Measurements from ENCODE around the gene IL26. TPM values are rescaled to one million over a fixed set of nuclear protein-coding genes. Genes with fewer than 3 reads are reported as not detected.

Gene IL26
- total RNA-seq, 5 donors from 2014 or later (not counting 1 experiment from before 2014, with no cell fraction given): 0.39 TPM; not detected in 4

- Mint-ChIP-seq H3K27ac (no peak overlapping the region), H3K9me3 (no peaks in the 10 kb centered on the region), H3K4me3 (no peak overlapping the region), H3K36me3 (no peaks in the 10 kb centered on the region), H3K4me1 (peaks cover 0 to 4% (median 2%) of the 10 kb centered on the region in 3 donors), H3K27me3 (peaks cover 1 to 4% of the 10 kb centered on the region in 2 donors)
- ATAC-seq (replicated peaks in 1 of 4): no peak
- no peak overlapping the region for H3K4me3 ChIP-seq (ENCODE audit: control insufficient read depth in 1 of 2, extremely low read depth in 1 of 2, low read length in 1 of 2)
- ChIA-PET CTCF (no interaction called here), POLR2A (interaction anchor here in 1 of 2 donors (0.7 kb wide), 1 partner anchor 377 kb away, joined by 3 read pairs; no protein-coding TSS in a partner anchor)
- H3K36me3 ChIP-seq (ENCODE audit: control insufficient read depth in 2 of 2, extremely low read depth in 1 of 2, insufficient read depth in 1 of 2, low read length in 1 of 2): no peaks in the 10 kb centered on the region
- H3K27me3 ChIP-seq (replicated peaks in 1 of 2; ENCODE audit: control insufficient read depth in 2 of 2, extremely low read depth in 1 of 2, insufficient read depth in 2 of 2, low read length in 1 of 2): no peaks in the 10 kb centered on the region
- H3K27ac ChIP-seq (ENCODE audit: low read length): no peak overlapping the region
- no peak for DNase-seq
- H3K9me3 ChIP-seq: no peaks in the 10 kb centered on the region
- WGBS (ENCODE audit: insufficient coverage): 93% methylated on average over 3 of the region's 6 CpGs
- H3K4me1 ChIP-seq (ENCODE audit: control insufficient read depth in 1 of 2, extremely low read depth in 1 of 2, insufficient read depth in 2 of 2, low read length in 2 of 2): no peaks in the 10 kb centered on the region
Observed at GRCh38 chr12:68267892-68268396, 42.3 kb upstream of the IL26 start.

DNA sequence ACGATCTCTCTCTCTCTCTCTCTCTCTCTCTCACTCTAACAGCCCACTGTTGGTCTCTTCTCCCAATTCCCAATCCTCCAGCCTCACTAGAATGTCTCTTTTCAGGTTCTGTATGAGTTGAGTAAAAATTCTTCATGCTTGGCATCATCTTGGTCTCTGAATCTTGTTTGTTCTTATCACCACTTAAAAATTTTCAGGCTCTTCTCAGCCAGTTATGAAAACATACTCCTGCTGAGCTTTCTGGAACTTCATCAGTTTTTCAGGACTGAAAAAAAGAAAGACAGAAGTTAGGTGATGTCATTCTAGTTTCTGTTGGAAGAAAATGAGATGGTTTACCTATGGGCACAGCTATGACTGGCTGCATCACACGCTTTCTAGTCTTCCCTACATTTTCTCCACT is 39.2 kb upstream of the IL26 start:
- POLR2A ChIA-PET: no interaction called here
- Histone ChIP-seq H3K4me1 (ENCODE audit: control insufficient read depth in 1 of 2, extremely low read depth in 1 of 2, insufficient read depth in 2 of 2, low read length in 2 of 2) (peaks cover 0 to 5% of the 10 kb centered on the region in 2 experiments), H3K27me3 (replicated peaks in 1 of 2; ENCODE audit: control insufficient read depth in 2 of 2, extremely low read depth in 1 of 2, insufficient read depth in 2 of 2, low read length in 1 of 2) (no peaks in the 10 kb centered on the region), H3K4me3 (ENCODE audit: control insufficient read depth in 1 of 2, extremely low read depth in 1 of 2, low read length in 1 of 2) (no peak overlapping the region), H3K27ac (ENCODE audit: low read length) (no peak overlapping the region), H3K9me3 (no peaks in the 10 kb centered on the region), H3K36me3 (ENCODE audit: control insufficient read depth in 2 of 2, extremely low read depth in 1 of 2, insufficient read depth in 1 of 2, low read length in 1 of 2) (no peaks in the 10 kb centered on the region)
- Mint-ChIP-seq H3K9me3 (no peaks in the 10 kb centered on the region), H3K27ac (no peak overlapping the region), H3K36me3 (no peaks in the 10 kb centered on the region), H3K27me3 (peaks cover 4 to 6% of the 10 kb centered on the region in 2 donors), H3K4me3 (no peak overlapping the region), H3K4me1 (peaks cover 0 to 13% (median 6%) of the 10 kb centered on the region in 3 donors)
- no peak for ATAC-seq (replicated peaks in 1 of 4)
- DNase-seq: no peak
- CTCF ChIA-PET: no interaction called here
- WGBS (ENCODE audit: insufficient coverage): 80% methylated on average over 1 of the region's 2 CpGs

GRCh38 chr12:68264158-68264855 is 38.7 kb upstream of the IL26 start:
- Histone ChIP-seq H3K36me3 (ENCODE audit: control insufficient read depth in 2 of 2, extremely low read depth in 1 of 2, insufficient read depth in 1 of 2, low read length in 1 of 2) (no peaks in the 10 kb centered on the region), H3K27me3 (replicated peaks in 1 of 2; ENCODE audit: control insufficient read depth in 2 of 2, extremely low read depth in 1 of 2, insufficient read depth in 2 of 2, low read length in 1 of 2) (no peaks in the 10 kb centered on the region), H3K4me1 (ENCODE audit: control insufficient read depth in 1 of 2, extremely low read depth in 1 of 2, insufficient read depth in 2 of 2, low read length in 2 of 2) (peaks cover 0 to 5% of the 10 kb centered on the region in 2 experiments), H3K27ac (ENCODE audit: low read length) (no peak overlapping the region), H3K9me3 (no peaks in the 10 kb centered on the region), H3K4me3 (ENCODE audit: control insufficient read depth in 1 of 2, extremely low read depth in 1 of 2, low read length in 1 of 2) (no peak overlapping the region)
- Mint-ChIP-seq H3K4me3 (no peak overlapping the region), H3K36me3 (no peaks in the 10 kb centered on the region), H3K27me3 (peaks cover 4 to 6% of the 10 kb centered on the region in 2 donors), H3K9me3 (no peaks in the 10 kb centered on the region), H3K27ac (no peak overlapping the region), H3K4me1 (peaks cover 5 to 18% (median 11%) of the 10 kb centered on the region in 3 donors)
- CTCF ChIA-PET: no interaction called here
- no peak for ATAC-seq (replicated peaks in 1 of 4)
- POLR2A ChIA-PET: no interaction called here
- 100% methylated on average over 2 of the region's 7 CpGs for WGBS (ENCODE audit: insufficient coverage)
- DNase-seq: no peak

DNA sequence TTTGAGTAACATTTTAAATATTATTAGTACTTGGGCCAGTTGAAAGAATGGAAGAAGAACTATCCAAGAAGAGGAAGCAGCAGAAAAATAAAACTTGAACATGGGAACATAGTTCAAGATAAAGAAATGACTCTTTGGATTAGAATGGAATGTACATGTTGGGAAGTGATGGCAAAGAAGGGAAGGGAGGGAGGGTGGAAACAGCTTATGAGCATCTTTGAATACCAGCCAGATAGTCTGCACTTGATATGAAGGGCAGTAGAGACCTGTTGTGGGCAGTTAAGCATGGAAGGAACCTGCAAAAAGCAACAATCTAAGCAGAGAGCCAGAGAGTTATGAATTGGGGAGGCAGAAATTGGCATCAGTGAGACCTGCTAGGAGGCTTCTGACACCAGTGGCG is 37.8 kb upstream of the IL26 start:
- Mint-ChIP-seq H3K27me3 (peaks cover 4 to 6% of the 10 kb centered on the region in 2 donors), H3K4me1 (peaks cover 7 to 19% (median 12%) of the 10 kb centered on the region in 3 donors), H3K9me3 (no peaks in the 10 kb centered on the region), H3K4me3 (no peak overlapping the region), H3K36me3 (no peaks in the 10 kb centered on the region), H3K27ac (no peak overlapping the region)
- no CpG with 5 or more reads among the region's 1 CpG for WGBS (ENCODE audit: insufficient coverage)
- DNase-seq (no peak), ATAC-seq (replicated peaks in 1 of 4) (no peak)
- H3K4me3 ChIP-seq (ENCODE audit: control insufficient read depth in 1 of 2, extremely low read depth in 1 of 2, low read length in 1 of 2): no peak overlapping the region
- no peaks in the 10 kb centered on the region for H3K9me3 ChIP-seq
- POLR2A ChIA-PET: no interaction called here
- peaks cover 0 to 5% of the 10 kb centered on the region in 2 experiments for H3K4me1 ChIP-seq (ENCODE audit: control insufficient read depth in 1 of 2, extremely low read depth in 1 of 2, insufficient read depth in 2 of 2, low read length in 2 of 2)
- CTCF ChIA-PET: no interaction called here
- H3K27me3 ChIP-seq (replicated peaks in 1 of 2; ENCODE audit: control insufficient read depth in 2 of 2, extremely low read depth in 1 of 2, insufficient read depth in 2 of 2, low read length in 1 of 2): no peaks in the 10 kb centered on the region
- no peak overlapping the region for H3K27ac ChIP-seq (ENCODE audit: low read length)
- H3K36me3 ChIP-seq (ENCODE audit: control insufficient read depth in 2 of 2, extremely low read depth in 1 of 2, insufficient read depth in 1 of 2, low read length in 1 of 2): no peaks in the 10 kb centered on the region

DNA sequence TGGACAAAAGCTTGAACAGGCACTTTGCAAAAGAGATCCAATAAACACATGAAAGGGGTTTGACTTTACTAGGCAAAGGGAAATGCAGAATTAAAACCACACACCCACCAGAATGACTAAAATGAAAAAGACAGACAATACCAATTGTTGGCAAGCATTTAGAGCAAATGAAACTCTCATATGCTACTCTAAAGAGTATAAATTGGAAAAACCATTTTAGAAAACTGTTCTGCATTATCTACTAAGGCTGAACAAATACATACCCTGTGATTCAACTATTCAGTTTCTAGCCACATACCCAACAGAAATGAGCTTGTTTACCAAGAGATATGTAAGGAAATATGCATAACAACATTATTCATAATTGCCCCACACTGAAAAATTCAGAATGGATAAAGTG is 36.3 kb upstream of the IL26 start:
- ChIA-PET POLR2A (interaction anchor here in 1 of 2 donors (0.6 kb wide), 1 partner anchor 219 kb away, joined by 3 read pairs; no protein-coding TSS in a partner anchor), CTCF (no interaction called here)
- DNase-seq (no peak), ATAC-seq (replicated peaks in 1 of 4) (no peak)
- Histone ChIP-seq H3K9me3 (no peaks in the 10 kb centered on the region), H3K27ac (ENCODE audit: low read length) (no peak overlapping the region), H3K4me1 (ENCODE audit: control insufficient read depth in 1 of 2, extremely low read depth in 1 of 2, insufficient read depth in 2 of 2, low read length in 2 of 2) (peaks cover 0 to 5% of the 10 kb centered on the region in 2 experiments), H3K4me3 (ENCODE audit: control insufficient read depth in 1 of 2, extremely low read depth in 1 of 2, low read length in 1 of 2) (no peak overlapping the region), H3K27me3 (replicated peaks in 1 of 2; ENCODE audit: control insufficient read depth in 2 of 2, extremely low read depth in 1 of 2, insufficient read depth in 2 of 2, low read length in 1 of 2) (no peaks in the 10 kb centered on the region), H3K36me3 (ENCODE audit: control insufficient read depth in 2 of 2, extremely low read depth in 1 of 2, insufficient read depth in 1 of 2, low read length in 1 of 2) (no peaks in the 10 kb centered on the region)
- Mint-ChIP-seq H3K27me3 (peaks cover 4 to 6% of the 10 kb centered on the region in 2 donors), H3K36me3 (no peaks in the 10 kb centered on the region), H3K4me1 (peaks cover 7 to 15% (median 11%) of the 10 kb centered on the region in 3 donors), H3K9me3 (no peaks in the 10 kb centered on the region), H3K27ac (no peak overlapping the region), H3K4me3 (no peak overlapping the region)

DNA sequence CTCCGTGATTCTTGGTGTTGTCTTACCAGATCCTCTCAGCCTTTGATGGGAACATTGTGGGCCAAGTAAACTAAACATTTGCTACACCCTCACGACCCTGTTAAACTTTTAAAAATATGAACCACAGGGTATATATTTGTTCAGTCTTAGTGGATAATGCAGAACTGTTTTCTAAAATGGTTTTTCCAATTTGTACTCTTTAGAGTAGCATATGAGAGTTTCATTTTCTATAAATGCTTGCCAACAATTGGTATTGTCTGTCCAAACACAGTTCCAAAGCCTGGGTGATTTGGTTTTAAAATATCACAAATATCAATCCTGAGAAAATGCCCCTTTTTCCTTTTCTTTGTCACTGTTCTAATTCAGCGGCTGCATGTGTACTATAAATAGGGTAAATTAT is 34.5 kb upstream of the IL26 start:
- no peaks in the 10 kb centered on the region for H3K9me3 Mint-ChIP-seq
- no CpG with 5 or more reads among the region's 3 CpGs for WGBS (ENCODE audit: insufficient coverage)
- ChIA-PET POLR2A (no interaction called here), CTCF (no interaction called here)
- no peaks in the 10 kb centered on the region for H3K36me3 Mint-ChIP-seq
- Histone ChIP-seq H3K4me3 (ENCODE audit: control insufficient read depth in 1 of 2, extremely low read depth in 1 of 2, low read length in 1 of 2) (no peak overlapping the region), H3K36me3 (ENCODE audit: control insufficient read depth in 2 of 2, extremely low read depth in 1 of 2, insufficient read depth in 1 of 2, low read length in 1 of 2) (no peaks in the 10 kb centered on the region), H3K9me3 (no peaks in the 10 kb centered on the region), H3K27ac (ENCODE audit: low read length) (no peak overlapping the region), H3K4me1 (ENCODE audit: control insufficient read depth in 1 of 2, extremely low read depth in 1 of 2, insufficient read depth in 2 of 2, low read length in 2 of 2) (peaks cover 0 to 5% of the 10 kb centered on the region in 2 experiments), H3K27me3 (replicated peaks in 1 of 2; ENCODE audit: control insufficient read depth in 2 of 2, extremely low read depth in 1 of 2, insufficient read depth in 2 of 2, low read length in 1 of 2) (no peaks in the 10 kb centered on the region)
- no peak for DNase-seq
- no peak overlapping the region for H3K4me3 Mint-ChIP-seq
- H3K27me3 Mint-ChIP-seq: peaks cover 0 to 6% of the 10 kb centered on the region in 2 donors
- no peak for ATAC-seq (replicated peaks in 1 of 4)
- H3K4me1 Mint-ChIP-seq: peaks cover 7 to 15% (median 11%) of the 10 kb centered on the region in 3 donors
- no peak overlapping the region for H3K27ac Mint-ChIP-seq

All from T-cell (primary cell).